Kidney epithelial cell (primary cell): ENCODE measurements around the gene PTK7. TPM values are rescaled to one million over a fixed set of nuclear protein-coding genes. Genes with fewer than 3 reads are reported as not detected.

Experiments
- DNase-seq: peaks from one replicate; pipeline ENCODE4 v3.0.0-alpha.2; 2010; ENCODE audit warnings: low read depth
- H3K27me3 ChIP-seq: 2 replicates; pipeline ENCODE4 v1.6.0; 2011; ENCODE audit warnings: low read length; ENCODE audit not compliant: control insufficient read depth, insufficient read depth
- H3K36me3 ChIP-seq: 2 replicates; pipeline ENCODE4 v1.5.1; 2011; ENCODE audit warnings: low read length; ENCODE audit not compliant: control insufficient read depth, insufficient read depth
- H3K4me3 ChIP-seq: 2 replicates; pipeline ENCODE4 v1.5.1; 2011; ENCODE audit warnings: low read depth, mild to moderate bottlenecking, control low read depth, low read length
- CTCF ChIP-seq: IDR thresholded peaks from 2 replicates; pipeline ENCODE4 v1.5.1; 2011; ENCODE audit warnings: mild to moderate bottlenecking, moderate library complexity, low read length, control low read depth, inconsistent platforms; ENCODE audit not compliant: insufficient read depth, poor library complexity, severe bottlenecking
- total RNA-seq: library from RNA; depleted of rRNA; stranded (reverse); fragments of >200 nt; gene quantifications from 2 replicates; pipeline ENCODE4 v1.2.3, GENCODE V29; 2015

PTK7 gene
- total RNA-seq, 1 donor from 2014 or later: 169 TPM

DNA sequence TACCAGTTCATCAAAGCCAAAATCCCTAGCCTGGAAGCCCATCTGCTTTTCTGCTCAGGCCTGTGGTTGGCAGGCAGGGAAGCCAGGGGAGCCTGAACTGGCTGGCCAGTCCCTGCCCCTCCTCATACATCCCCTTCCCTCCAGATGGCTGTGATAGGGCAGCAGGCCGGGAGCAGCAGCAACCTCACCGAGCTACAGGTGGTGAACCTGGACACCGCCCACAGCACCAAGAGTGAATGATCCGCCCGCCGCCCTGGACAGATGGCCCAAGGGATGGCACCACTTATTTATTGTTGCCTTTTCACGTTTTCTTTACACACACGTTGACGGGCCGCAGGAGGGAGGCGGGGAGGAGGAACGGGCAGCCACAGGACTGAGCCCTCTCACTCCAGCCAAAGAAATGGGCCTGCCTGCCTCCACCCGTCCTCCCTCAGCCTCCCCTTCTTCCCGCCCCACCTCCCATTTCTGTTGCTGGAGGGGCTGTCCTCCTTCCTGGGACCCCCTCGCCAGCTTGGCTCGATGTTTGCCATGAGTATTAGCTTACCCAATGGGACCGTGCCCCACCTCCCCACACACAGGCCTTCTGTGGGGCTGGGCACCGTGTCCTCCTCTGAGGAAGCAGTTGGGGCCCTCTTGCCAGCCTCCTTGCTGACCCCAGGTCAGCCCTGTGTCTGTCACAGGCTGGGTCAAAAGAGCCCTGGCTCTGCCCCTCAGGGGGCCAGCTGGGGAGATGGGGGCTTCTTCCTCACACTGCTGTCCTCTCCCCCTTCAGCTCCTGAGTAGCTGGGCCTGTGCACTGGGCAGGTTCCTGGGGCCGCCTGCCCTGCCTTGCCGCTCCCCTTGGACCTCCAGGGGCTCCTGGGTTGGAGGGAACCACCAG lies 103.1 kb downstream of the PTK7 start:
- peaks cover 6% of the 10 kb centered on the region for H3K36me3 ChIP-seq
- no peak overlapping the region for H3K4me3 ChIP-seq
- no peak for DNase-seq

GRCh38 chr6:43180058-43180457 lies 103.9 kb downstream of the PTK7 start:
- no peak for TF ChIP-seq CTCF
- no peaks in the 10 kb centered on the region for H3K27me3 ChIP-seq
- no peak for DNase-seq
- H3K36me3 ChIP-seq: peaks cover 6% of the 10 kb centered on the region
- no peak overlapping the region for H3K4me3 ChIP-seq

More for the DNA sequence above, 103.1 kb downstream of the PTK7 start:
- H3K27me3 ChIP-seq: no peaks in the 10 kb centered on the region
- TF ChIP-seq CTCF: no peak

GRCh38 chr6:43180985-43181384 lies 104.9 kb downstream of the PTK7 start:
- no peaks in the 10 kb centered on the region for H3K27me3 ChIP-seq
- H3K36me3 ChIP-seq: peaks cover 6% of the 10 kb centered on the region
- H3K4me3 ChIP-seq: no peak overlapping the region
- DNase-seq: no peak
- TF ChIP-seq CTCF: no peak

- H3K36me3 ChIP-seq: peaks cover 6% of the 10 kb centered on the region
- H3K4me3 ChIP-seq: peak overlapping the region; percentile 82
- no peak for DNase-seq
- TF ChIP-seq CTCF: no peak
- H3K27me3 ChIP-seq: no peaks in the 10 kb centered on the region
Measured at GRCh38 chr6:43181621-43181941, 105.5 kb downstream of the PTK7 start.

DNA sequence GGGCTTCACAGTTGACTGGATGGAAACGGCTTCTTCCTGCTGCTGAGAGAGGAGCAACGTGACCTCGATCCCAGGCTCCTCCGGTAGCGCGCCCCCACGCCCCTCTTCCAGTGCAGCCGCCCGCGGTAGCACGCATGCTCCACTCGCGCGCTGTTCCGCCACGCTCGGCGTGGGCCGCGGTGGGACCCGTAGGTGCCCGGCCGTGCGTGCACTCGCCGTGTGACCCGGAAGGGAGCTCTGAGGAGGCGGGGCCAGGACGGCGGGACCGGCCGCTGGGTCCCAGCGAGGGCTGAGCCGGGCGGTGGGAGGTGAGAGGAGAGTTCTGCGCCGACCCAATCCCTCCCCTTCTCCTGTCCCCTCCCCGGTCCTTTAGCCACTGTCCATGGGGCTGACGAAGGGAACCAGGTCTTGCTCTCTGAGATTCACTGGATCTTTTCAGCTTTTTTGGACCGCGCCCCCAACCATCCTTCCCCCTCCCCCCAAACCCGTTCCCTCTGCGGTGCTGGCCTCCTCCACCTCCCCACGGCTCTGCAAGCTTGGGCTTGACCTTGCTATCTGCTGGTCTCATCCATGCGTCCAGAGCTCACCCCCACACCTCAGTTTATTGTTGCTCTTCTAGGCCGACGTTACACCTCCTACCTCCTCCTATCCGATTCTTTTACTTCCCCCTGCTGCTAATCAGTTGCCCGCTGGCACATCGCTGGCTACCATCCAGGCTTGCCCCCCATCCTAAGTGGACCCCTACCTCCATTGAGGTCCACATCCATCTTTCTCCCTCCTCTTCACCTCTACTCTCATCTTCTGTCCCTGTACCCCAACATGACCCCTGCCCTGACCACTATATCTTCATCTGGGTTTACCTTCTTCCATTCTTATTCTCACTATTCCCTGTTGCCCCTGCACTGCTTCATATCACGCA lies 106.1 kb downstream of the PTK7 start, which contains the start of gene CUL9:
TSS of gene CUL9 (plus strand) at position 255 of the 919 bp plus-strand sequence. CDS start 2,115 bp downstream, outside the sequence.
- DNase-seq: no peak
- Histone ChIP-seq H3K4me3 (peak within 1 kb of the TSS; percentile 82), H3K27me3 (no peaks in the 10 kb centered on the region), H3K36me3 (peaks cover 8% of the 10 kb centered on the region)
- TF ChIP-seq CTCF: no peak
